Ovary (tissue), 3 donors: ENCODE data around the gene RGMA.

Source experiments
- POLR2A ChIP-seq: fragments of 450-650 bp; IDR thresholded peaks from one replicate; pipeline ENCODE4 v1.6.1; 2017; ENCODE audit warnings: antibody characterized with exemption, mild to moderate bottlenecking, moderate library complexity
- TF ChIP-seq, protein P1 (sequence below), 3 donors: fragments of 450-650 bp in 2 of 3; fragments of 200-600 bp in 1 of 3; IDR thresholded peaks; one replicate each; pipeline versions ENCODE4 v1.5.1 to v1.8.0; 2016 to 2022; ENCODE audit warnings: antibody characterized with exemption in 3 of 3, mild to moderate bottlenecking in 1 of 3
- donor health status: DM: no; HTN: no; CAD: no.

DNA sequence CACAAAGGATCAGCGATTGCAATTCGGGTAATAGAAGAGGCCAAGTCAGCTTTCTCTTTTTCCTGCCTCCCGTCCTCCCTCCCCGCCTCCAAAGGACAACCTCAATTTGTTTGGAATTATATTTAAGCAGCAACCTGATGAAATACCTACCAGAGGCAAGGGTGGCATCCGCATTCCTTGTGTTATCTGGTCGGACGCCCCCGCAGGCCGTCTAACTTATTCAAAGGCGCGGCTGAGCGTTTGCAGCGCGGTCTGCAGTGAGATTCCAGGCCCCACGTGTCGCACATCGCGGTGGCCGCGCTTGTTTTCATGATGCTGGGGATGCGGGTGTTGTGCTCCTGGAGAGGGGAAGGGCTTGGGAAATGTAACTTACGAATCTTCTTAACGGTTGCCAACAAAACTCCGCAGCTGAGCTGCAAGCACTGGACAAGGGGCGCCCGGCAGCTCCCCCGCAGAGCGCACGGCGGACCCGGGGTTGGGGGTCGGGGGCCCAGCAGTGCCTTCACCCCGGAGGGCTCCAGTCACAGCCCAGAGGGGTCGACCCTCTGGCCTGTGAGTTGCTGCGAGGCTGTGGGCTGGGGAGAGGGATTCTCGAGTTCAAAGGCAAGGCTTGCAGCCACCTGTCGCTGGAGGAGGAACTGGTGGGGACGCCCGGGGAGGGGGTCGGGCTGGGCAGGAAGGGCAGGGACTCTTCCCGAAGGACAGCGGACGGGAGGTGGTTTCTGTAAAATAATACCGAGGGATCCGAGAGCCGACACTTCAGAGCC, 20.5 kb upstream of the RGMA start:
- TF ChIP-seq POLR2A = no peak
- TF ChIP-seq, protein P1, sequence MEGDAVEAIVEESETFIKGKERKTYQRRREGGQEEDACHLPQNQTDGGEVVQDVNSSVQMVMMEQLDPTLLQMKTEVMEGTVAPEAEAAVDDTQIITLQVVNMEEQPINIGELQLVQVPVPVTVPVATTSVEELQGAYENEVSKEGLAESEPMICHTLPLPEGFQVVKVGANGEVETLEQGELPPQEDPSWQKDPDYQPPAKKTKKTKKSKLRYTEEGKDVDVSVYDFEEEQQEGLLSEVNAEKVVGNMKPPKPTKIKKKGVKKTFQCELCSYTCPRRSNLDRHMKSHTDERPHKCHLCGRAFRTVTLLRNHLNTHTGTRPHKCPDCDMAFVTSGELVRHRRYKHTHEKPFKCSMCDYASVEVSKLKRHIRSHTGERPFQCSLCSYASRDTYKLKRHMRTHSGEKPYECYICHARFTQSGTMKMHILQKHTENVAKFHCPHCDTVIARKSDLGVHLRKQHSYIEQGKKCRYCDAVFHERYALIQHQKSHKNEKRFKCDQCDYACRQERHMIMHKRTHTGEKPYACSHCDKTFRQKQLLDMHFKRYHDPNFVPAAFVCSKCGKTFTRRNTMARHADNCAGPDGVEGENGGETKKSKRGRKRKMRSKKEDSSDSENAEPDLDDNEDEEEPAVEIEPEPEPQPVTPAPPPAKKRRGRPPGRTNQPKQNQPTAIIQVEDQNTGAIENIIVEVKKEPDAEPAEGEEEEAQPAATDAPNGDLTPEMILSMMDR (IDR thresholded peaks at IDR 0.05) = no peak
